AG04450 (cell line): ENCODE data around the gene WDR5. TPM values are rescaled to one million over a fixed set of nuclear protein-coding genes. Genes with fewer than 3 reads are reported as not detected.
"Not testable (repeated sequence)": the region's sequence is repeated elsewhere in the genome, so short reads cannot be mapped to it uniquely, and the experiment has no call there.

Source experiments
- CTCF ChIA-PET: fragments of 300-600, 350-600 bp; formaldehyde crosslinking; extraction: SDS; loops from one replicate; lab custom pipeline; 2022; ENCODE audit warnings: antibody characterized with exemption, inconsistent platforms; lab: Charles Lee
- POLR2A ChIA-PET: fragments of 350-600 bp; formaldehyde crosslinking; extraction: SDS; loops from one replicate; lab custom pipeline; 2021; ENCODE audit warnings: antibody characterized with exemption, inconsistent platforms; lab: Yijun Ruan, JAX
- DNase-seq: peaks from one replicate; pipeline ENCODE4 v3.0.0-alpha.2; 2011; ENCODE audit warnings: low read depth, low spot score
- H3K27ac ChIP-seq: one replicate; pipeline ENCODE4 v1.5.1; 2012; ENCODE audit warnings: low read depth, low read length, control low read depth
- H3K27me3 ChIP-seq: one replicate; pipeline ENCODE4 v1.6.0; 2012; ENCODE audit warnings: low read length; ENCODE audit not compliant: control insufficient read depth, insufficient read depth
- H3K4me3 ChIP-seq: 2 replicates; pipeline ENCODE4 v1.5.1; 2011; ENCODE audit warnings: mild to moderate bottlenecking, low read depth, low read length, control low read depth
- H3K9me3 ChIP-seq: 2 replicates; pipeline ENCODE4 v1.5.1; 2012; ENCODE audit warnings: low read length; ENCODE audit not compliant: control insufficient read depth, insufficient read depth
- polyA plus RNA-seq: library from polyadenylated mRNA; depleted of rRNA; stranded (reverse); fragments of >200 nt; gene quantifications from 2 replicates; pipeline ENCODE4 v1.2.3, GENCODE V29; 2011
- TF ChIP-seq, protein P1 (sequence below): IDR thresholded peaks from 2 replicates; pipeline ENCODE4 v1.5.1; 2011; ENCODE audit warnings: low read depth, low read length, control low read depth, inconsistent platforms

Gene WDR5
- polyA plus RNA-seq, 1 experiment: 22.3 TPM

DNA sequence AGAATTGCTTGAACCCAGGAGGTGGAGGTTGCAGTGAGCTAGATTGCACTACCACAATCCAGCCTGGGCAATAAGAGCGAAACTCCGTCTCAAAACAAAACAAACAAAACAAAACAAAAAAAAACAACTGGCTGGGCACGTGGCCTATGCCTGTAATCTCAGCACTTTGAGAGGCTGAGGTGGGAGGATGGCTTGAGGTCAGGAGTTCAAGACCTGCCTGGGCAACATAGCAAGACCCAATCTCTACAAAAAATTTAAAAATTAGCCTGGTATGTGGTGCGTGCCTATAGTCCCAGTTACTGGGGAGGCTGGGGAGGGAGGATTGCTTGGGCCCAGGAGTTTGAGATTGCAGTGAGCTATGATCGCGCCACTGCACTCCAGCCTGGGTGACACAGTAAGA is 23.3 kb upstream of the WDR5 start:
- Histone ChIP-seq H3K4me3 (no peak overlapping the region), H3K27ac (no peak overlapping the region), H3K27me3 (peaks cover 1% of the 10 kb centered on the region), H3K9me3 (no peaks in the 10 kb centered on the region)
- TF ChIP-seq, protein P1, sequence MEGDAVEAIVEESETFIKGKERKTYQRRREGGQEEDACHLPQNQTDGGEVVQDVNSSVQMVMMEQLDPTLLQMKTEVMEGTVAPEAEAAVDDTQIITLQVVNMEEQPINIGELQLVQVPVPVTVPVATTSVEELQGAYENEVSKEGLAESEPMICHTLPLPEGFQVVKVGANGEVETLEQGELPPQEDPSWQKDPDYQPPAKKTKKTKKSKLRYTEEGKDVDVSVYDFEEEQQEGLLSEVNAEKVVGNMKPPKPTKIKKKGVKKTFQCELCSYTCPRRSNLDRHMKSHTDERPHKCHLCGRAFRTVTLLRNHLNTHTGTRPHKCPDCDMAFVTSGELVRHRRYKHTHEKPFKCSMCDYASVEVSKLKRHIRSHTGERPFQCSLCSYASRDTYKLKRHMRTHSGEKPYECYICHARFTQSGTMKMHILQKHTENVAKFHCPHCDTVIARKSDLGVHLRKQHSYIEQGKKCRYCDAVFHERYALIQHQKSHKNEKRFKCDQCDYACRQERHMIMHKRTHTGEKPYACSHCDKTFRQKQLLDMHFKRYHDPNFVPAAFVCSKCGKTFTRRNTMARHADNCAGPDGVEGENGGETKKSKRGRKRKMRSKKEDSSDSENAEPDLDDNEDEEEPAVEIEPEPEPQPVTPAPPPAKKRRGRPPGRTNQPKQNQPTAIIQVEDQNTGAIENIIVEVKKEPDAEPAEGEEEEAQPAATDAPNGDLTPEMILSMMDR: no peak
- no peak for DNase-seq
- ChIA-PET CTCF (no interaction called here), POLR2A (no interaction called here)

DNA sequence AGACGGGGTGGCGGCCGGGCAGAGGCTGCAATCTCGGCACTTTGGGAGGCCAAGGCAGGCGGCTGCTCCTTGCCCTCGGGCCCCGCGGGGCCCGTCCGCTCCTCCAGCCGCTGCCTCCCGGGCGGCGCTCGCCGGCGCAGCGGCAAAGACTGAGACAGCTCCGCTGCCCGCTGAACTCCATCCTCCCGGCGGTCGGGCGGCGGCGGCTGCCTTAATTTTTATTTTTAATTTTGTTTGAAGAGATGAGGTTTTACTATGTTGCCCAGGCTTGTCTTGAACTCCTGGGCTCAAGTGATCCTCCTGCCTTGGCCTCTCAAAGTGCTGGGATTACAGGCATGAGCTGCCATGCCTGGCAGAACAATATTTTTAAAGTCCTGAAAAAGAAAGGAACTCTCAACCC is 16.9 kb upstream of the WDR5 start:
- H3K27ac ChIP-seq, H3K9me3 ChIP-seq, CTCF ChIA-PET, DNase-seq, POLR2A ChIA-PET, H3K27me3 ChIP-seq, H3K4me3 ChIP-seq: not testable (repeated sequence)

DNA sequence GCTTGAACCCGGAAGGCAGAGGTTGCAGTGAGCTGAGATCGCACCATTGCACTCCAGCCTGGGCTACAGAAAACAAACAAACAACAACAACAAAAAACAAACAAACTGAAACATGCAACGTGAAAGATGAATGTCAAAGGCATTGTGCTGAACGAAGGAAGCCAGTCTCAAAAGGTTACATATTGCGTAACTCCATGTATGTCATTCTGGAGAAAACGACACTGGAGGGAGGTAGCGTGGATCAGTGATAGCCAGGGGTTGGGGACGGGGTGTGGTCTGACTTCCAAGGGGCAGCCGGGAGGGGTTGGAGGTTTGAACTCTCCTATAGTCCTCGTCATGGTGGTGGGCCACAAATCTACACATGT is 12.1 kb upstream of the WDR5 start:
- peaks cover 7% of the 10 kb centered on the region for H3K27me3 ChIP-seq
- DNase-seq: no peak
- H3K27ac ChIP-seq: no peak overlapping the region
- H3K9me3 ChIP-seq: no peaks in the 10 kb centered on the region; the same call in 1 of the 2 replicates
- ChIA-PET CTCF (no interaction called here), POLR2A (no interaction called here)
- H3K4me3 ChIP-seq: no peak overlapping the region
- TF ChIP-seq, protein P1: no peak

DNA sequence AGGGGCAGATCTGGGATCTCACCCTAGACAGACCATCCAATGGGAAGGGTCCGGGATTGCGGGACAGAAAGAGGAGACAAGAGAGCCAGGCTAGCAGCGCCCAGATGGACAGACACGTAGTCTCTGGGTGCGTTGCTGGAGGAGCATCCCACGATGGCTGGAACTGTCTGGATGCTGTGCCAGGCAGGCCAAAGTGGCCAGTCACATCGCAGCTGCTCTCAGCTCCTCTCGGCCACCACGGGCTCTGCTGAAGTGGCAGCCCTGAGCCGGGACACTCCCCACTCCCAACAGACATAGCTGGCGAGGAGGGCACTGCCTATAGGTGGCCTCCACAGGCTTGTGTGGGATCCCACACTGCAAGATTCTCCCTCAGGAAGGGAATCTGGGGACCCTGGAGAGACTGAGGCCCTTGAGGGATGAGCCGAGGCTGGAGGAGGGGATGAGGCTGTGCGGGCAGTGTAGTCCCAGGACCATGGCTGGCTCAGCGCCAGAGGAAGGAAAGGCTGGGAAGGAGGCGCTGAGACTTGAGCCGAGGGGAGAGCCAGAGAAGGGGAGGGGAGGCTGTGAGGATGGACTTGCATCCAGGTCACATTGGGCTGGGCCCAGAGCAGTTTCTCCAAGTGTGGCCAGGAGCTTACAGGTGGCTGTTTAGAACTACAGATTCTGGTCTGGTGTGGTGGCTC is 10.3 kb upstream of the WDR5 start:
- TF ChIP-seq, protein P1: no peak
- CTCF ChIA-PET: no interaction called here
- DNase-seq: no peak
- POLR2A ChIA-PET: no interaction called here
- no peaks in the 10 kb centered on the region; the same call in 1 of the 2 replicates for H3K9me3 ChIP-seq
- H3K27me3 ChIP-seq: peaks cover 7% of the 10 kb centered on the region
- H3K4me3 ChIP-seq: no peak overlapping the region
- H3K27ac ChIP-seq: no peak overlapping the region

DNA sequence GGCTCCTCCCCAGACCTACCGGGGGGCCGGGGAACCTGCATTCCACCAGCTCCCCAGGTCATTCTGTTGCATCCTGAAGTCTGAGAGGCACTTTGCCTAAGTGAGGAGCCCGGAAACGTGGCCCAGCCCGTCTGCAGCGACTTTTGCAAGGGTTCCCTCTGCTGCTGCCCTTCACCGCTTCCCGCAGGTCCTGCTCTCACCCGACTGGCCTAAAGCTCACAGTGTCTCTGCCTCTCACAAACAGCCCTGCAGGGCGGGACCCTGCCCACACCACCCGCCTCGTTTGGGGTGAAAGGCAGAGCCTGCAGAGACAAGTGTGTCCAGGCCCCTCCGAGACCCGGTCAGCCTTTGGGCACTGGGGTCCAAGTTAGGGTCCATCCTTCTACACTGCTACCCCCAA is 9.5 kb upstream of the WDR5 start:
- peaks cover 6% of the 10 kb centered on the region for H3K27me3 ChIP-seq
- H3K27ac ChIP-seq: no peak overlapping the region
- ChIA-PET POLR2A (no interaction called here), CTCF (no interaction called here)
- H3K9me3 ChIP-seq: no peaks in the 10 kb centered on the region; the same call in 1 of the 2 replicates
- H3K4me3 ChIP-seq: no peak overlapping the region
- TF ChIP-seq, protein P1: no peak
- no peak for DNase-seq
